HCT116 (cell line): Measurements from ENCODE around the gene ST7. TPM values are rescaled to one million over a fixed set of nuclear protein-coding genes. Genes with fewer than 3 reads are reported as not detected.

Experiments
- ATAC-seq: fragments of 200-7000 bp; cut with Tn5 transposase; 2 replicates; pipeline ENCODE4 v1.9.1; 2020; ENCODE audit warnings: mild to moderate bottlenecking, moderate library complexity
- BruUV-seq: library from RNA; stranded (reverse); fragments of 400-500 nt; replicated peaks from 2 replicates; lab custom pipeline; 2021; lab: Mats Ljungman, UMichigan
- CTCF ChIA-PET: fragments of 300-600 bp; sonication (Branson Sonifier 250); formaldehyde crosslinking; loops from one replicate; lab custom pipeline; 2021; ENCODE audit warnings: antibody characterized with exemption; lab: Charles Lee
- POLR2A ChIA-PET: fragments of 300-600, 350-600 bp; sonication (Branson Sonifier 250); formaldehyde crosslinking; loops from one replicate; lab custom pipeline; 2021; ENCODE audit warnings: antibody characterized with exemption; lab: Charles Lee
- RAD21 ChIA-PET, 2 experiments: fragments of 300-600 bp; sonication (Branson Sonifier 250); formaldehyde crosslinking; loops; one replicate each; lab custom pipeline; 2023; ENCODE audit warnings: low total read pairs in 2 of 2; ENCODE audit not compliant: uncharacterized antibody in 2 of 2, unreplicated experiment in 2 of 2, low non-redundant PET in 1 of 2; lab: Charles Lee
- DNase-seq: peaks from one replicate; pipeline ENCODE4 v3.0.0-alpha.2; 2010; ENCODE audit warnings: low read depth, low spot score
- H2AFZ ChIP-seq: fragments of 200-600 bp; shearing (Covaris generic), sonication (generic); 2 replicates; pipeline ENCODE4 v1.6.1; 2017; ENCODE audit warnings: low read depth, mixed run types, mixed read lengths, antibody characterized with exemption, low read length; ENCODE audit not compliant: poor library complexity, severe bottlenecking
- H3K27ac ChIP-seq: 2 replicates; pipeline ENCODE4 v1.5.1; 2012; ENCODE audit warnings: low read depth, low read length
- H3K27me3 ChIP-seq: fragments of 200-600 bp; sonication (generic); 2 replicates; pipeline ENCODE4 v1.6.1; 2016; ENCODE audit warnings: mixed run types, low read length, mixed read lengths; ENCODE audit not compliant: insufficient read depth
- H3K36me3 ChIP-seq, 2 experiments: fragments of 200-500 bp in 1 of 2; fragments of 200-600 bp in 1 of 2; sonication (Bioruptor generic) in 1 of 2; sonication (generic) in 1 of 2; 2 replicates each; pipeline versions ENCODE4 v1.5.1 to v1.6.1; 2014 to 2016; ENCODE audit warnings: low read length in 2 of 2, inconsistent platforms in 1 of 2, mixed read lengths in 1 of 2, mixed run types in 1 of 2; ENCODE audit not compliant: insufficient read depth in 2 of 2, control insufficient read depth in 1 of 2
- H3K4me1 ChIP-seq, 2 experiments: fragments of 200-600 bp in 1 of 2; sonication (generic) in 1 of 2; 2 replicates each; pipeline versions ENCODE4 v1.5.1 to v1.6.1; 2012 to 2017; ENCODE audit warnings: low read length in 2 of 2, inconsistent platforms in 1 of 2, mild to moderate bottlenecking in 1 of 2, mixed read lengths in 1 of 2, mixed run types in 1 of 2, moderate library complexity in 1 of 2; ENCODE audit not compliant: insufficient read depth in 2 of 2, control insufficient read depth in 1 of 2
- H3K4me2 ChIP-seq: fragments of 200-600 bp; sonication (generic); 2 replicates; pipeline ENCODE4 v1.6.1; 2017; ENCODE audit warnings: mixed run types, low read length, mixed read lengths
- H3K4me3 ChIP-seq, 2 experiments: fragments of 200-600 bp in 1 of 2; sonication (generic) in 1 of 2; replicated peaks in 1 of 2; 2 replicates each; pipeline ENCODE4 v1.5.1; 2011 to 2016; ENCODE audit warnings: low read length in 2 of 2, control low read depth in 1 of 2, low read depth in 1 of 2, mild to moderate bottlenecking in 1 of 2, mixed read lengths in 1 of 2, mixed run types in 1 of 2
- H3K79me2 ChIP-seq: fragments of 200-600 bp; sonication (generic); 2 replicates; pipeline ENCODE4 v1.6.1; 2017; ENCODE audit warnings: mild to moderate bottlenecking, mixed run types, low read length, moderate library complexity, mixed read lengths; ENCODE audit not compliant: insufficient read depth
- H3K9ac ChIP-seq: fragments of 200-600 bp; sonication (generic); 2 replicates; pipeline ENCODE4 v1.6.1; 2016; ENCODE audit warnings: low read length, mixed read lengths
- H3K9me2 ChIP-seq: fragments of 200-600 bp; sonication (generic), shearing (Covaris generic); 2 replicates; pipeline ENCODE4 v1.6.1; 2017; ENCODE audit warnings: mixed run types, mild to moderate bottlenecking, moderate library complexity; ENCODE audit not compliant: insufficient read depth
- H3K9me3 ChIP-seq, 2 experiments: fragments of 200-500 bp in 1 of 2; fragments of 200-600 bp in 1 of 2; sonication (Bioruptor generic) in 1 of 2; sonication (generic) in 1 of 2; 2 replicates each; pipeline ENCODE4 v1.6.1; 2014 to 2017; ENCODE audit warnings: low read length in 2 of 2, mixed read lengths in 2 of 2, inconsistent platforms in 1 of 2, low read depth in 1 of 2, mild to moderate bottlenecking in 1 of 2, mixed run types in 1 of 2, moderate library complexity in 1 of 2; ENCODE audit not compliant: control insufficient read depth in 1 of 2, insufficient read depth in 1 of 2
- H4K20me1 ChIP-seq: fragments of 200-600 bp; sonication (generic), shearing (Covaris generic); 2 replicates; pipeline ENCODE4 v1.6.1; 2017; ENCODE audit warnings: mixed run types, mild to moderate bottlenecking, moderate library complexity; ENCODE audit not compliant: insufficient read depth
- EGR1 ChIP-seq: IDR thresholded peaks from 2 replicates; pipeline ENCODE4 v1.6.1; 2012; ENCODE audit warnings: low read depth
- EZH2 ChIP-seq: fragments of 200-600 bp; sonication (generic); IDR thresholded peaks from 2 replicates; pipeline ENCODE4 v1.6.1; 2017; ENCODE audit warnings: antibody characterized with exemption, mixed run types
- FOSL1 ChIP-seq: IDR thresholded peaks from 2 replicates; pipeline ENCODE4 v1.6.1; 2012; ENCODE audit warnings: low read depth
- RAD21 ChIP-seq: IDR thresholded peaks from 2 replicates; pipeline ENCODE4 v1.6.1; 2012; ENCODE audit warnings: low read depth, mild to moderate bottlenecking
- SIN3A ChIP-seq: IDR thresholded peaks from 2 replicates; pipeline ENCODE4 v1.6.1; 2012; ENCODE audit warnings: low read depth
- TCF7L2 ChIP-seq: IDR thresholded peaks from 2 replicates; pipeline ENCODE4 v1.7.0; 2011; ENCODE audit warnings: borderline replicate concordance, inconsistent platforms; ENCODE audit not compliant: insufficient read depth, insufficient read length; ENCODE audit errors: extremely low read depth
- ZNF274 ChIP-seq: fragments of 200-500 bp; sonication (Bioruptor generic); IDR thresholded peaks from 2 replicates; pipeline ENCODE4 v1.6.1; 2014; ENCODE audit warnings: mild to moderate bottlenecking, low read depth, low read length, inconsistent platforms
- intact Hi-C: fragments of 100-400 bp; cut with micrococcal nuclease; formaldehyde crosslinking; loops from 2 replicates; pipeline ENCODE4 v1.10.0; 2022
- total RNA-seq: library from RNA; stranded (reverse); gene quantifications from one replicate; pipeline ENCODE4 v1.2.1, GENCODE V29; 2021; ENCODE audit not compliant: unreplicated experiment
- TF ChIP-seq, protein P1 (sequence below): IDR thresholded peaks from 2 replicates; pipeline ENCODE4 v1.6.1; 2012

The ST7 gene
- total RNA-seq, 1 experiment from 2014 or later: 12.6 TPM

DNA sequence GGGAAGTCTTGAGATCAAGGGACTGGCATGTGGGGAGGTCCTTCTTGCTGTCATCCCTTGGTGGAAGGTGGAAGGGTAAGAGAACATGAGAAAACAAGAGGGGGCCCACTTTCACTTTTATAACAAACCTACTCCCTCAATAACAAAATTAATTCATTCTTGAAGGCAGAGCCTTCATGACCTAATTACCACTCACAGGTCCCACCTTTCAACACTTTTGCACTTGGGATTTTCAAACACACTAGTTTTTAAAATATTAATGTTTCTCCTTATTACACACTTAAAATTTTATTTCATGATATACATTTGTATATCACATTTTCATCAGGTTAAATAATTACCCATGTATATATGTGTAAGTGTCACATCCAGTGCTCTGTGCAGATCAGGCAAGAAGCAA lies 2.0 kb downstream of the ST7 start:
- intact Hi-C loops: no loop called here
- peak overlapping the region; percentile 91 for H3K4me2 ChIP-seq
- H3K79me2 ChIP-seq: peaks cover 22% of the 10 kb centered on the region
- peaks cover 13 to 33% of the 10 kb centered on the region in 2 experiments for H3K4me1 ChIP-seq
- DNase-seq: no peak
- CTCF ChIA-PET: no interaction called here
- H3K4me3 ChIP-seq: 0 out of 4 replicates have a peak overlapping the region, but pooled peaks of 1 of the 2 experiments have one; percentile 84
- H2AFZ ChIP-seq: no peak overlapping the region
- H3K27me3 ChIP-seq: no peaks in the 10 kb centered on the region
- H3K9me2 ChIP-seq: no peaks in the 10 kb centered on the region
- no peak overlapping the region for H3K27ac ChIP-seq
- BruUV-seq: no TSS peak
- H4K20me1 ChIP-seq: no peaks in the 10 kb centered on the region
- no peak for ATAC-seq
- RAD21 ChIA-PET: no interaction called here
- no peaks in the 10 kb centered on the region for H3K9me3 ChIP-seq
- H3K9ac ChIP-seq: no peak overlapping the region
- H3K36me3 ChIP-seq: no peaks in the 10 kb centered on the region
- TF ChIP-seq RAD21: no peak
- no peak for TF ChIP-seq EZH2
- no peak for TF ChIP-seq EGR1
- POLR2A ChIA-PET: no interaction called here

DNA sequence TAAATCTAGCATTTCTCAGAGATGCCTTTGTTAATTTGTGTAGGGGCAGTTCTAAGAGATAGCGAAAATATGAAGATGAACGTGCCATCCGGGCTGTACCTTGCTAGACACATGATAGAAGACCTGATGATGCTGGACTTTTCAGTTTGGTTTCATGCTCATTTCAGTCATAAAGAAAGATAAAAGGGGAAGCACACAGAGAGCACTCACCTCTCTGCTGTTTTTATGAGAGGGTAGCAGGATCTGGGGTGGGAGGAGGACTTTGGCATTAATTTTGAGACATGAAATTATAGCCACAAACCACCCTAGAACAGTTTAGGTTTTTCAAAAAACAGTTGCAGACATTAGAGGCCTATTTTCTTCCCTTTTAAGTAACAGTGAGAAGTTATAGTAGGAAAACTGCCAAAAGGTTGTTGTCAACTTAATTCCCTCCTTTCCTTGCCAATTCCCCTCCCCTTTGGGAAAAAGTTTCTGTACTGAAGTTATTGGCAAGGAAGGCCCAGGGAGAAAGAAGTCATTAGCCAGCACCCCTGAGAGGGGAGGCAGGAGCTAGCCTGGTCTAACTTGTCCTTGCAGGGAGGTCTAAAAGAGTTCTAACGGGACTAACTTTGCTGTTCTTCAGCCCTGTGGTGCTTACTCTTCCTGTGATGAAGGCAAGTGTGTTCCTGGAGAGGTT lies 2.6 kb downstream of the ST7 start:
- no peaks in the 10 kb centered on the region for H3K9me3 ChIP-seq
- ATAC-seq: no peak
- H3K9me2 ChIP-seq: no peaks in the 10 kb centered on the region
- H4K20me1 ChIP-seq: no peaks in the 10 kb centered on the region
- no peaks in the 10 kb centered on the region for H3K27me3 ChIP-seq
- peaks cover 13 to 33% of the 10 kb centered on the region in 2 experiments for H3K4me1 ChIP-seq
- no peak overlapping the region for H3K4me3 ChIP-seq
- H3K9ac ChIP-seq: no peak overlapping the region
- BruUV-seq: no TSS peak
- no peak for DNase-seq
- H3K27ac ChIP-seq: no peak overlapping the region
- H2AFZ ChIP-seq: no peak overlapping the region
- ChIA-PET POLR2A (no interaction called here), RAD21 (no interaction called here), CTCF (no interaction called here)
- peak overlapping the region; percentile 91; the same call in 1 of the 2 replicates for H3K4me2 ChIP-seq
- H3K79me2 ChIP-seq: peaks cover 24% of the 10 kb centered on the region
- H3K36me3 ChIP-seq: no peaks in the 10 kb centered on the region
- intact Hi-C loops: no loop called here
- TF ChIP-seq ZNF274 (no peak), TCF7L2 (no peak), FOSL1 (no peak), SIN3A (no peak)
- TF ChIP-seq, protein P1, sequence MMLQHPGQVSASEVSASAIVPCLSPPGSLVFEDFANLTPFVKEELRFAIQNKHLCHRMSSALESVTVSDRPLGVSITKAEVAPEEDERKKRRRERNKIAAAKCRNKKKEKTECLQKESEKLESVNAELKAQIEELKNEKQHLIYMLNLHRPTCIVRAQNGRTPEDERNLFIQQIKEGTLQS: no peak
- TF ChIP-seq, all 23 proteins: peak for 0
